SU-DHL-6 (cell line): Measurements from ENCODE around the gene BEGAIN.

Experiments
- H2AFZ ChIP-seq: fragments of 200-600 bp; sonication (generic); 2 replicates; pipeline ENCODE4 v1.6.1; 2014; ENCODE audit warnings: low read depth, mild to moderate bottlenecking, moderate library complexity, mixed read lengths, antibody characterized with exemption, low read length; ENCODE audit not compliant: severe bottlenecking
- H3F3A ChIP-seq: fragments of 200-600 bp; shearing (Covaris generic); 2 replicates; pipeline ENCODE4 v1.6.0; 2016; ENCODE audit warnings: antibody characterized with exemption, mild to moderate bottlenecking; ENCODE audit not compliant: insufficient read depth
- H3K27ac ChIP-seq: fragments of 200-600 bp; sonication (generic); 2 replicates; pipeline ENCODE4 v1.5.1; 2016; ENCODE audit warnings: low read depth, mild to moderate bottlenecking, low read length, moderate library complexity, mixed read lengths
- H3K27me3 ChIP-seq: fragments of 200-600 bp; sonication (generic), shearing (Covaris generic); 2 replicates; pipeline ENCODE4 v1.6.0; 2014; ENCODE audit warnings: mild to moderate bottlenecking, low read length
- H3K36me3 ChIP-seq: fragments of 200-600 bp; sonication (generic); 2 replicates; pipeline ENCODE4 v1.6.1; 2014; ENCODE audit warnings: mild to moderate bottlenecking, low read length, mixed read lengths
- H3K4me2 ChIP-seq: fragments of 300-600, 200-600 bp; shearing (Covaris generic), sonication (generic); 2 replicates; pipeline ENCODE4 v1.6.0; 2014; ENCODE audit warnings: low read length, low read depth, mild to moderate bottlenecking; ENCODE audit not compliant: poor library complexity, severe bottlenecking
- H3K4me3 ChIP-seq: fragments of 200-600 bp; sonication (generic); 2 replicates; pipeline ENCODE4 v1.5.1; 2014; ENCODE audit warnings: antibody characterized with exemption, low read length, mild to moderate bottlenecking, mixed read lengths; ENCODE audit not compliant: insufficient read depth, poor library complexity, severe bottlenecking
- H3K79me2 ChIP-seq: fragments of 200-600 bp; sonication (generic); 2 replicates; pipeline ENCODE4 v1.6.1; 2014; ENCODE audit warnings: mild to moderate bottlenecking, low read length, moderate library complexity; ENCODE audit not compliant: insufficient read depth
- H3K9ac ChIP-seq: fragments of 200-600 bp; sonication (generic); 2 replicates; pipeline ENCODE4 v1.7.0; 2014; ENCODE audit warnings: mild to moderate bottlenecking, low read length
- H3K9me2 ChIP-seq: fragments of 200-600 bp; sonication (generic); replicated peaks from 2 replicates; pipeline ENCODE4 v1.6.1; 2014; ENCODE audit warnings: low read length; ENCODE audit not compliant: insufficient read depth
- H3K9me3 ChIP-seq: fragments of 200-600 bp; sonication (generic); 2 replicates; pipeline ENCODE4 v1.6.1; 2014; ENCODE audit warnings: low read length, mixed read lengths; ENCODE audit not compliant: insufficient read depth
- H4K20me1 ChIP-seq: fragments of 200-600 bp; sonication (generic); 2 replicates; pipeline ENCODE4 v1.6.1; 2014; ENCODE audit warnings: low read depth, mild to moderate bottlenecking, antibody characterized with exemption, low read length, moderate library complexity, mixed read lengths
- CTCF ChIP-seq: fragments of 200-600 bp; sonication (generic); IDR thresholded peaks from one replicate; pipeline ENCODE4 v1.5.1; 2017; ENCODE audit warnings: antibody characterized with exemption, mild to moderate bottlenecking, low read length, moderate library complexity; ENCODE audit not compliant: insufficient read depth, poor library complexity, severe bottlenecking
- EZH2phosphoT487 ChIP-seq: fragments of 200-600 bp; sonication (generic), shearing (Covaris generic); conservative IDR thresholded peaks from 2 replicates; pipeline ENCODE4 v1.6.1; 2018; ENCODE audit warnings: mild to moderate bottlenecking, antibody characterized with exemption, low read length, moderate library complexity, mixed read lengths

Gene BEGAIN

GRCh38 chr14:100554696-100555320, 32.4 kb downstream of the BEGAIN start:
- Histone ChIP-seq H3K4me2 (no peak overlapping the region), H3K4me3 (no peak overlapping the region), H3K27ac (no peak overlapping the region)

DNA sequence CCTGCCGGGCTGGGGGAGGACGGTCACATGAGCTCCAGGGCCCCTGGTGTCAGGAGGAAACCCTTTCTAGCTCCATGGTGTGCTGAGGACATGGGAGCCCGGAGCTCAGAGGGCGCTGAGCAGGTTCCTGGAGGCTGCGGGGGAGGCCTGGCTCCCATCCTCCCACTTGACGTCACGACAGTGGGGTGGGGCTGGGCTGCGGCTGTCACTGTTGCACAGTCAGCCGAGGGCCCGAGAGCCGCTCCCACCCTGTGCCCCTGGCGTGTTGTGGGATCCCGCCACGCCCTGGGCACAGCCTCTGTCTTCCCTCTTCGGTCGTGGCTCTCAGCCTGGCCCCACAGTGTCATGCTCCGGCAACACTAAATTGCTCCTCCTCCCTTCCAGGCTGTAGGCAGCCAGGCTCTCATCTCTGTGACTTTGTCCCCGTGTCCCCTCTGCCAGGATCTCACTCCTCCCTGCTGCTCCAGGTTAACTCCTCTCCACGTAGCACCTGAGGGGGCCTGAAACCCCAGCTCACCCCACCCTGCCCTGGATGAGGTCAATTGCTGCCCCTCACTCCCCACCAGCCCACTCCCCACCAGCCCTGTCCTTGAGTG, 33.0 kb downstream of the BEGAIN start:
- TF ChIP-seq EZH2phosphoT487, result no peak
- no peak for TF ChIP-seq CTCF
- no peak overlapping the region for H3K4me2 ChIP-seq
- H2AFZ ChIP-seq, result no peak overlapping the region
- no peak overlapping the region for H3K4me3 ChIP-seq
- no peaks in the 10 kb centered on the region for H3K27me3 ChIP-seq
- no peaks in the 10 kb centered on the region for H4K20me1 ChIP-seq
- H3F3A ChIP-seq, result no peaks in the 10 kb centered on the region
- H3K36me3 ChIP-seq, result no peaks in the 10 kb centered on the region
- no peaks in the 10 kb centered on the region for H3K9me2 ChIP-seq
- H3K27ac ChIP-seq, result no peak overlapping the region
- no peak overlapping the region for H3K9ac ChIP-seq
- H3K9me3 ChIP-seq, result no peaks in the 10 kb centered on the region
- no peaks in the 10 kb centered on the region for H3K79me2 ChIP-seq

More at GRCh38 chr14:100554696-100555320, 32.4 kb downstream of the BEGAIN start:
- no peaks in the 10 kb centered on the region for H3K79me2 ChIP-seq
- no peaks in the 10 kb centered on the region for H3K9me3 ChIP-seq
- no peaks in the 10 kb centered on the region for H3F3A ChIP-seq
- no peak overlapping the region for H3K9ac ChIP-seq
- H3K27me3 ChIP-seq, result no peaks in the 10 kb centered on the region
- no peaks in the 10 kb centered on the region for H3K9me2 ChIP-seq
- H2AFZ ChIP-seq, result no peak overlapping the region
- TF ChIP-seq CTCF, result no peak
- no peaks in the 10 kb centered on the region for H4K20me1 ChIP-seq
- no peaks in the 10 kb centered on the region for H3K36me3 ChIP-seq

DNA sequence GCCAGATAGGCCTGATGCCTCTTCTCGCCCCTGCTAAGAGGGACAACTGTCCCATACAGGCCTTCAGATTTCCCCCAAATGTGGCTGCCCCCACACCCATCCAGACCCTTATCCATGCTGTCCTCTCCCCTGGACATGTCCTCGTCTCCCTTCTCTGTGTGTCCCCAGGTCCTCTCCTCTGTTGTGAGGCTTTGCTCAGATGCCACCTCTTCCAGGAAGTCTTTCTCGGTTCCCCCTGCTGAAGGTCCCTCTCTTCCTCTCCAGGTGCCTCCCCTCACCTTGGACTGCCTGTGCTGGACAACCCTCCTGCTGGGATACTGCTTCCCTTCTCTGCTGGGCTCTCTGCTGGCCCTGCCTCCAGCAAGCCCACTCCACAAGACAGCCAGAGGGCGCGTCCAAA, 33.7 kb downstream of the BEGAIN start:
- no peak overlapping the region for H3K4me2 ChIP-seq
- no peaks in the 10 kb centered on the region for H3K27me3 ChIP-seq
- H3K79me2 ChIP-seq, result no peaks in the 10 kb centered on the region
- H3K9ac ChIP-seq, result no peak overlapping the region
- no peaks in the 10 kb centered on the region for H3F3A ChIP-seq
- no peak overlapping the region for H3K4me3 ChIP-seq
- H3K36me3 ChIP-seq, result no peaks in the 10 kb centered on the region
- H4K20me1 ChIP-seq, result no peaks in the 10 kb centered on the region
- no peak overlapping the region for H3K27ac ChIP-seq
- H2AFZ ChIP-seq, result no peak overlapping the region
- TF ChIP-seq CTCF, result no peak
- TF ChIP-seq EZH2phosphoT487, result no peak
- H3K9me3 ChIP-seq, result no peaks in the 10 kb centered on the region
- no peaks in the 10 kb centered on the region for H3K9me2 ChIP-seq
